Activated naive CD8-positive, alpha-beta T cell treated with anti-CD3 and anti-CD28 coated beads, Interleukin-2, amount 10 ng/mL, durations not matched to agents 7 days and 5 days (primary cell): ENCODE measurements around the gene MTHFD2L. TPM values are rescaled to one million over a fixed set of nuclear protein-coding genes. Genes with fewer than 3 reads are reported as not detected.

Experiments
- ATAC-seq: fragments of 150-1000 bp; cut with Tn5 transposase; one replicate; pipeline ENCODE4 v1.10.0; 2021; ENCODE audit warnings: low read depth, moderate library complexity
- POLR2A ChIA-PET: fragments of 350-600 bp; sonication (Branson Sonifier 250); formaldehyde crosslinking; loops from one replicate; lab custom pipeline; 2021; ENCODE audit warnings: antibody characterized with exemption; lab: Charles Lee
- DNase-seq: peaks from one replicate; pipeline ENCODE4 v3.0.0; 2021
- H3K27ac Mint-ChIP-seq: one replicate; pipeline ENCODE4 v1.8.0; 2022; ENCODE audit warnings: mild to moderate bottlenecking, mixed read lengths
- H3K27me3 Mint-ChIP-seq: one replicate; pipeline ENCODE4 v1.8.0; 2022; ENCODE audit warnings: mild to moderate bottlenecking, moderate library complexity, mixed read lengths
- H3K36me3 Mint-ChIP-seq: one replicate; pipeline ENCODE4 v1.8.0; 2021; ENCODE audit warnings: mild to moderate bottlenecking, mixed read lengths
- H3K4me1 Mint-ChIP-seq: one replicate; pipeline ENCODE4 v1.8.0; 2021; ENCODE audit warnings: mixed read lengths
- H3K4me3 Mint-ChIP-seq: one replicate; pipeline ENCODE4 v1.8.0; 2022; ENCODE audit warnings: mild to moderate bottlenecking, moderate library complexity, mixed read lengths
- H3K9me3 Mint-ChIP-seq: one replicate; pipeline ENCODE4 v1.8.0; 2021; ENCODE audit warnings: mixed read lengths
- total RNA-seq, 2 experiments: library from RNA; stranded (reverse); gene quantifications; one replicate each; pipeline ENCODE4 v1.2.3, GENCODE V29; 2021

The MTHFD2L gene
- total RNA-seq, 2 experiments from 2014 or later: 7.0 to 7.1 TPM

DNA sequence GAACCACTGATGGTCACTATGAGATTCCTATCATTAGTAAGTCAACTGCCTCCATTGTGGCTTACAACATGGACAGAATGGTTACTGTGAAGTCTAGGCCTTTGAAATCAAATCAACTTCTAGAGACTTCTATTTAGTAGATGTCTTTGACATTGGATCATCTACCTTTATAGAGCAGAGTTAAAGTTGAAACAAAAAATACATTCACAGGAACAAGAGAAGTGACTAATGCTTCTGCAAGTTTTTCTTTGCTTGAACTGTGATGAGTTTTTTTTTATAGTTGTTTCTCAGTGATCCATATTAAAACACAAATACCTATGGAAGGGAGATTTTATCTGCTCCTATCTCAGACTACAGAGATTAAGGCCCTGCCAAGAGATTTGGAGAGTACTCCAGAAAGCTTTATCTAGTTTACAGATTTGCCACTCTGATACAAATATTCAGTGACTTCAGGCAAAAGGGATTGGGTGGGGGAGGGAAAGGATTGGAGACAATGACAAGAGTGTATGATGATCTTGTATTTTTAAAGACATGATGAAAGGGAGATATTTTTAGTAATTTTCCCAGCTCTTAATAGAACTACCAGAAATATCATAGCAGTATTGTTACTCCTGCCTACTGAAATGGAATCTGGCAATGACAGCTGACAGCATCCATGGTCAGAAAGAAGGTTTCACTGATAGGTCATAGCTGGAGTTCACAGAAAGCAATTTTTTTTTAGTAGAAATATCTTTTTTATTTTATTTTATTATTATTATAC is 134.4 kb downstream of the MTHFD2L start:
- no peaks in the 10 kb centered on the region for H3K4me1 Mint-ChIP-seq
- ATAC-seq (no peak), DNase-seq (no peak)
- H3K27me3 Mint-ChIP-seq: no peaks in the 10 kb centered on the region
- no peak overlapping the region for H3K27ac Mint-ChIP-seq
- H3K9me3 Mint-ChIP-seq: peaks cover 1% of the 10 kb centered on the region
- peaks cover 4% of the 10 kb centered on the region for H3K36me3 Mint-ChIP-seq
- POLR2A ChIA-PET: no interaction called here
- H3K4me3 Mint-ChIP-seq: no peak overlapping the region

DNA sequence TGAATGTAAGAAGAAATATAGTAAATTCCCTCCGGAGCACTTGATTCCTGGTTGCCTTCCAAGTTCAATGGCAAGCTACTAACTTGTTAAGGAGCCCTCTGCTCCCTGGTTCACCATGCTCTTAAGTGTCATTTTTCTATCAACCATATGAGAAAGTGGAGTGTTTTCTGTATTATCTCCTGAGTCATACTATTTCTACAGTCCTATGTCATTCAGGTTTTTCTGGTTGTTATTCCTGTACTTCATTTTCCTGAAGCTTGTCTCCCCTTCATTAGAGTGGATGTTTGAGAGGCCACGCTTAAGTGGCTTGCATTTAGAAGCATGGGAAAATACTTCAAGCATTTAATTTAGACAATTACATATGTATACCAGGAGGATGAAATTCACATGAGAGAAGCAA is 135.6 kb downstream of the MTHFD2L start:
- Mint-ChIP-seq H3K9me3 (peaks cover 1% of the 10 kb centered on the region), H3K36me3 (peaks cover 4% of the 10 kb centered on the region), H3K4me3 (no peak overlapping the region), H3K27me3 (no peaks in the 10 kb centered on the region), H3K27ac (no peak overlapping the region), H3K4me1 (no peaks in the 10 kb centered on the region)
- DNase-seq: no peak
- no peak for ATAC-seq
- POLR2A ChIA-PET: no interaction called here

DNA sequence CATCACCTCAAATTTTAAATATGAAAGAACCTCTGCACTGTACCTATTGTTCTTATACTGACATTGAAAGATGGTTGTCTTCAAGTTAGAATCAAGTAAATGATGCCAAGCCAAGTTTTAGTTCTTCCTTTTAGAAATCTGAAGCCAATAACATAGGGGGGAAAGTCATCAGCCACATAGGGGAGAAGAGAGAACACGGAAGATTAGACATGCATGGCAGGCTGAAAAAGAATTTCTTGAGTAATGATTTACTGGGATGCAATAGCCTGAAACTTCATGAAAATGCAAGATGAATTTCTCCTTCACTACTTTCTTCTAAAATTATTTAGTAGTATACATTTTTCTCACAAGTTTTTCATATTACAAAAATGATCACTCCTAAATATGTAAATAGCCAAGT is 136.8 kb downstream of the MTHFD2L start:
- Mint-ChIP-seq H3K4me3 (no peak overlapping the region), H3K9me3 (peaks cover 1% of the 10 kb centered on the region), H3K27me3 (no peaks in the 10 kb centered on the region), H3K27ac (no peak overlapping the region), H3K36me3 (peaks cover 4% of the 10 kb centered on the region), H3K4me1 (no peaks in the 10 kb centered on the region)
- POLR2A ChIA-PET: no interaction called here
- ATAC-seq (no peak), DNase-seq (no peak)

DNA sequence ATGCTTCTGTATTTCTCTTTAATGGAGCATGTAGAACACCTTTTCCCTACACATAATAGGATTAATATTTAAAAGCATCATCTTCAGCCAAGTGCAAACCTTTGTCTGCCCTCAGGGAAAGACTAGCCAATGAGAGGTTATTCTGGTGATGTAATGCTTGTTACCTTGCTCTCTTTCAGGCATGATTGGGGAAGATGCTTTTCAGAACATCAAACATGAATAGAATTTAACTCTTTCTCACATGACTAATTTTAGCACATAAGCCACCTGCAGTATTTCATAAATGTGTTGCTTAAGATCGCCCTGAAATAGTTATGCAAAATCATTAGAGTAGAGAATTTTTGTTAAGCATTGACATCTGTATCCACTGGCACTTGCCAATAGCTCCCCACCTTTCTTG is 139.6 kb downstream of the MTHFD2L start:
- no peaks in the 10 kb centered on the region for H3K4me1 Mint-ChIP-seq
- no peaks in the 10 kb centered on the region for H3K36me3 Mint-ChIP-seq
- H3K4me3 Mint-ChIP-seq: no peak overlapping the region
- POLR2A ChIA-PET: no interaction called here
- no peak overlapping the region for H3K27ac Mint-ChIP-seq
- H3K27me3 Mint-ChIP-seq: no peaks in the 10 kb centered on the region
- DNase-seq (no peak), ATAC-seq (no peak)
- peaks cover 1% of the 10 kb centered on the region for H3K9me3 Mint-ChIP-seq

DNA sequence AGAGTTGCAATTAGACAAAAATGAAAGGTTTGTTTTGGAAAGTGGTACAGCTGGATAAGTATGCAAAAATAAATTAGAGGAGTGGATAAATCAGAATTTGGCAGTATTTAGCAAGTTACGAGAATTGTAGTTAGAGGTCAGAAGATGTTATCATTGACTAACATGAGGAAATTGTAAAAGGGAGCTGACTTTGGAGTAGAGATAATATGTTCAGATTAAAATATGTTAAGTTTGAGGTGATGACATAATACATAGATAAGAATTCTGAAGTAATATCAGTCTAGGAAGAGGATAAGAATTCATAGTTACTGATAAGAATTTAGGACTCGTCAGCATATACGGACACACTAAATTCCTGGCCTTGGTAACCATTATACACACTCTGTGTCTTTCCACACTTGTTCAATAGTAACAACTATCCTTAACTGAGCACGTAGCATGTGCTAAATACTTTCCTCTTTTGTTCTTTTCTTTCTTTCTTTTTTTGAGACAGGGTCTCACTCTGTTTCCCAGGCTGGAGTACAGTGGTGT is 146.2 kb downstream of the MTHFD2L start:
- Mint-ChIP-seq H3K4me1 (peaks cover 6% of the 10 kb centered on the region), H3K4me3 (no peak overlapping the region), H3K9me3 (no peaks in the 10 kb centered on the region), H3K36me3 (no peaks in the 10 kb centered on the region), H3K27ac (no peak overlapping the region), H3K27me3 (no peaks in the 10 kb centered on the region)
- ATAC-seq (no peak), DNase-seq (no peak)
- POLR2A ChIA-PET: no interaction called here

DNA sequence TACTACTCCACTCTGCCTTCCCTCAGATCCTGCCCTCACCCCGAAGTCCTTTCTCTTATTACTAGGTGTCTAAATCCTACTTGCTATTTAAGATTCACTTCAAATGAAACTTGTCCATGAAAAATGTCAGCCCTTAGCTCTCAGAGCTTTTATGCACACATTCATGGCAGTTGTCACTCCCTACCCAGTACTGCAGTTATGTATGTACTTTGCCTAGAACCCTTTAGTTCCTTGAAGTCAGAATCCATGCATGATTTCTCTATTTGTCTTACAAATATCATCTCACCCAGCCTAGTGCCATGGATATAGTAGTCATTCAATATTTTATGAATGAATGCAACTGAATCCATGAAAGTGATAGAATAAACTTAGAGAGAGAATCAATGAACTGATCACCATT is 147.1 kb downstream of the MTHFD2L start:
- POLR2A ChIA-PET: no interaction called here
- Mint-ChIP-seq H3K36me3 (no peaks in the 10 kb centered on the region), H3K27me3 (no peaks in the 10 kb centered on the region), H3K9me3 (no peaks in the 10 kb centered on the region), H3K27ac (no peak overlapping the region), H3K4me3 (no peak overlapping the region), H3K4me1 (peaks cover 6% of the 10 kb centered on the region)
- ATAC-seq (no peak), DNase-seq (no peak)

DNA sequence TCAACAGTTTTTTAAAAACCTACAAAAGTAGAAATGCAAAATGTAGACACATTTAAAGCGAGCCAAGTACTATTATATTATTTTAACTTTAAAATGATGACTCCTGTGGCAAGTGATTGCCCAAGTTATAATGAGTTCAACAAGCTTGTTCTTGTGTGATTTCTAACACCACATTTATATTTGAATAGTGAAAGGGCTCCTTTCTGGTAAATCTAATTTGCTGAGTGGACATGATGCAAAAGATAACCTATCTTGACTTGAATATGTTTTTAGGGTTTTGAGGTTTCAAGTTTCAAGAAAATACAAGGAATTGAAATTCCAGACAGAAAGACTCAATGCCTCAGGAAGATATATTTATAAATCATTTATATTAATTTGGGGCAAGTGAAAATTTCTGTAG is 149.3 kb downstream of the MTHFD2L start:
- POLR2A ChIA-PET: no interaction called here
- H3K27me3 Mint-ChIP-seq: no peaks in the 10 kb centered on the region
- no peaks in the 10 kb centered on the region for H3K36me3 Mint-ChIP-seq
- no peaks in the 10 kb centered on the region for H3K9me3 Mint-ChIP-seq
- peaks cover 6% of the 10 kb centered on the region for H3K4me1 Mint-ChIP-seq
- no peak overlapping the region for H3K27ac Mint-ChIP-seq
- no peak overlapping the region for H3K4me3 Mint-ChIP-seq
- no peak for DNase-seq
- no peak for ATAC-seq

DNA sequence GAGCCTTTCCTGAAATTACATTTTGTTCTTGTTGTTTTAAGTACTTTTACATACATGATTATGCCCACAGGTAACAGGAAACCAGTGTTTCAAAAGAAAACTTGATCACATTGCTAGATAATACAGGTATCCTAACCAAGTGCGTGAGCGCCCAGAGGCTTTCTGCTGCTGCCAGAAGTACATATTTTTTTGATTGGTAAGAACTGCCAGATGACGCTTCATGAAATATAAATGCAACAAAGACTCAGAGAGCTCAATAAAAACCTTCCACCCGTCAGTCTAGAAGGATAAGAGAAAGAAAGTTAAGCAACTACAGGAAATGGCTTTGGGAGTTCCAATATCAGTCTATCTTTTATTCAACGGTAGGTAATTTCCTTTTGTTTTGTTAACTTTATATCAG is 150.3 kb downstream of the MTHFD2L start, which contains the start of gene EPGN:
EPGN (plus strand) TSS at position 256 of the 400 bp plus-strand sequence; CDS start at position 320, 64 bp downstream.
- ATAC-seq (no peak), DNase-seq (no peak)
- POLR2A ChIA-PET: no interaction called here
- Mint-ChIP-seq H3K4me3 (peak within 1 kb of the TSS; percentile 33), H3K9me3 (no peaks in the 10 kb centered on the region), H3K36me3 (no peaks in the 10 kb centered on the region), H3K27me3 (no peaks in the 10 kb centered on the region), H3K4me1 (peaks cover 6% of the 10 kb centered on the region), H3K27ac (no peak within 1 kb of the TSS)

DNA sequence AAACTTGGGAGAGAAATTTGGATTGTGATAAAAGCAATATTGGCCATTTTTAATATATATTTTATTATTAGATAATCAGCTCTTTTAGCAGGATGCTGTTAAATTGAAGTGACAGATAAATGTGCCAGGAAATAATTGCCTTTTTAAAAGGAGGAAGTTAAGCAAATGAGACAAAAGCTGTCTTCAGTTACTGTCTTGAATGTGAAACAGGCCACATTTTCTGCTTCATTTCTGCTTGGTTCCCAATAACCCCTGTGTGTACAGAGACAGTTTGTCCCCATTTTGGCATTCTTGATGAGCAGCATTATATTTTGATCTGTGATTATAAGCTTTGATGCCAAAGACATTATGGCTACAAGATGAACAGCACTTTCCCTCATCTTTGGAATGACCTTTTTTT is 151.3 kb downstream of the MTHFD2L start:
- Mint-ChIP-seq H3K4me1 (peaks cover 6% of the 10 kb centered on the region), H3K27me3 (no peaks in the 10 kb centered on the region), H3K4me3 (no peak overlapping the region), H3K27ac (no peak overlapping the region), H3K36me3 (no peaks in the 10 kb centered on the region), H3K9me3 (no peaks in the 10 kb centered on the region)
- POLR2A ChIA-PET: no interaction called here
- ATAC-seq (no peak), DNase-seq (no peak)

DNA sequence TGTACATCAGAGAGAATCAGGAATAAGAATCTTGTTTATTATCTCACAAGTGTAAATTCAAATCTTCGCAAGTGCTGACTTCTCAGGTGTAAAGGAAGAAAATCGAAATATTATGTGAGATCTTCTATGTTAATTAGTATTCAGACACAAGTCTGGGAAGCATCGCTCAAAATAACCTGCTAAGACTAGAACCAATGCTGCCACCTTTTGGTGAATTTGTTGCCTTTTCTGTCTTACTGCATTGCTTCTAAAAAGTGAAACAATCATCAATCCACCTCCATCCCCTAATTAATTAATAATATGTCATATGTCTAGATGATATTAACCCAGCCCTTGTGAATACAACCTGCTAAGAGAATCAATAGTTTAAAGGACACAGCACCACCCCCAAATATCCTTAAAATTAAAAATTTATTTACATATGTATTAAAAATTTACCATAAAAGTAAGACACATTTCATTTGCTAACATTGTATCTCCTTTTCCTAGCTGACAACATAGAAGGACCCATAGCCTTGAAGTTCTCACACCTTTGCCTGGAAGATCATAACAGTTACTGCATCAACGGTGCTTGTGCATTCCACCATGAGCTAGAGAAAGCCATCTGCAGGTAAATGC is 153.9 kb downstream of the MTHFD2L start:
- no peaks in the 10 kb centered on the region for H3K9me3 Mint-ChIP-seq
- POLR2A ChIA-PET: no interaction called here
- peaks cover 6% of the 10 kb centered on the region for H3K4me1 Mint-ChIP-seq
- no peak overlapping the region for H3K27ac Mint-ChIP-seq
- DNase-seq (no peak), ATAC-seq (no peak)
- no peaks in the 10 kb centered on the region for H3K36me3 Mint-ChIP-seq
- H3K4me3 Mint-ChIP-seq: no peak overlapping the region
- no peaks in the 10 kb centered on the region for H3K27me3 Mint-ChIP-seq

DNA sequence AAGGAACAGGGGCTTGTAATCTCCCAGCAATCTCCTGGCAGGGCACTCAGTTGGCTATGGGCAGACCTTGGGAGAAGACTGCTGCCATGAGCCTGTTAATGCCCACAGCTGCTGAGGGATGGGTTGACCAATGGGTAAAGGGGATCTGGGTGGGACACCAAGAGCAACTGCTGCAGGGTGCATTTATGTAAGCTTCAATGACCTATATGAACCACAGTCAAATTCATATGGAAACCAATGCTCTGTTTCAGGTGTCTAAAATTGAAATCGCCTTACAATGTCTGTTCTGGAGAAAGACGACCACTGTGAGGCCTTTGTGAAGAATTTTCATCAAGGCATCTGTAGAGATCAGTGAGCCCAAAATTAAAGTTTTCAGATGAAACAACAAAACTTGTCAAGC is 156.4 kb downstream of the MTHFD2L start:
- no peak overlapping the region for H3K27ac Mint-ChIP-seq
- POLR2A ChIA-PET: no interaction called here
- no peaks in the 10 kb centered on the region for H3K9me3 Mint-ChIP-seq
- no peak overlapping the region for H3K4me3 Mint-ChIP-seq
- peaks cover 3% of the 10 kb centered on the region for H3K27me3 Mint-ChIP-seq
- no peaks in the 10 kb centered on the region for H3K4me1 Mint-ChIP-seq
- DNase-seq: no peak
- no peaks in the 10 kb centered on the region for H3K36me3 Mint-ChIP-seq
- no peak for ATAC-seq

DNA sequence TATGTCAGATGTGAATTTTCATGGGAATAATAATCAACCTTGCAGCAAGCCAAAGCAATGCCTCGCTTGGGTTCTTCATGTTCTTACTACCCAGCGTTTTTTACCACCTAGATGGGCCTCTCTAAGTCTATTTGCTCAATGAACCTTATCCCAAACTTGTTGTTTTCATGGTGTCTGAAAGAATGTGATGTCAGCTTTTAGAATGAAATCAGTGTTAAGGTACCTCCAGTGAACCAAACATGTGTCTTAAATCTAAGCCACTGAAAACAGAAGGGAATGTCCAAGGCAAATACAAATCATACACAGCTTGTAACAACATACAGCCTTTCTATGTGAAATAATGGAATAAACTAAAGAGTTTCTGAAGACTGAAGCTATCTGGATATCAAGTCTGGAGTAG is 157.0 kb downstream of the MTHFD2L start:
- Mint-ChIP-seq H3K4me1 (no peaks in the 10 kb centered on the region), H3K36me3 (no peaks in the 10 kb centered on the region), H3K27me3 (peaks cover 3% of the 10 kb centered on the region), H3K27ac (no peak overlapping the region), H3K9me3 (no peaks in the 10 kb centered on the region), H3K4me3 (no peak overlapping the region)
- no peak for DNase-seq
- POLR2A ChIA-PET: no interaction called here
- no peak for ATAC-seq

DNA sequence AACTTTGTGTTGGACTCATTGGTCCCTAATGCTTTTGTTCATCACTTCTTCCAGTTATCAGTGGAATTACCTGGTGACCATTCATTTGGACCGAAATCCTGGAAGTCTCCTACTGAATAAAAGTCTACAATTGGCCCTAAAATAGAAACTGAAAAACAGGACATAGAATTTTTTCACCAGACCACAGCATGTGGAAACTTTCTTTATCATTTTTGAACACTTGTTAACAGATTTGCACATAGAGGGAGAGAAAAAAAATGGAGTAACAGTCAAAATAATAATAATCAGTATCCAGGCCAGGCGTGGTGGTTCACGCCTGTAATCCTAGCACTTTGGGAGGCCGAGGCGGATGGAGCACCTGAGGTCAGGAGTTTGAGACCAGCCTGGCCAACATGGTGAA is 157.5 kb downstream of the MTHFD2L start:
- Mint-ChIP-seq H3K4me3 (no peak overlapping the region), H3K27ac (no peak overlapping the region), H3K27me3 (peaks cover 4% of the 10 kb centered on the region), H3K4me1 (peaks cover under 1% of the 10 kb centered on the region), H3K9me3 (no peaks in the 10 kb centered on the region), H3K36me3 (no peaks in the 10 kb centered on the region)
- POLR2A ChIA-PET: no interaction called here
- DNase-seq (no peak), ATAC-seq (no peak)

DNA sequence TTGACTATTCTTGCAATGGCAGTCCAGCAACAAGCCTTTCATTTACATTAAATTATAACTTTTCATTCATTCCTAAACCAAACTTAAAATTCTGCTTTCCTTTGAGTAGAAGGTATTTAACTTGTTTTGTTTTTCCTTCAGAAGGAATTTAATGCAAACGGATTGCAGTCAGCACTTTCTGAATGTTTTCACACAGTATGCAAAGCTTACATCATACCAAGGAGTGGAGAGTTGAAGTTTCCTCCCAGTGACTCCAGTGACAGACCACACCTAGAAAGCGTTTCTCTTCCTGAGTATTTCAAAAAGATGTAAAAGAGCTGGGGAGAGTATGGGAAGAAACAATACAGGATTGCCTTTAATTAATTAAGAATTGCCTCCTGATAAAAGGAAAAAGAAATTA is 158.5 kb downstream of the MTHFD2L start:
- ATAC-seq: no peak
- POLR2A ChIA-PET: no interaction called here
- no peaks in the 10 kb centered on the region for H3K36me3 Mint-ChIP-seq

More for the DNA sequence above, 158.5 kb downstream of the MTHFD2L start:
- no peak for DNase-seq
- H3K27me3 Mint-ChIP-seq: peaks cover 13% of the 10 kb centered on the region
- peaks cover 5% of the 10 kb centered on the region for H3K4me1 Mint-ChIP-seq
- no peak overlapping the region for H3K27ac Mint-ChIP-seq
- H3K9me3 Mint-ChIP-seq: no peaks in the 10 kb centered on the region
- no peak overlapping the region for H3K4me3 Mint-ChIP-seq
